ENCODE data around the gene NT5DC2.

NT5DC2 gene

GRCh38 chr3:52551118-52551517 lies 17.5 kb upstream of the NT5DC2 start:
- no peak overlapping the region for H3K4me3 ChIP-seq (ENCODE audit: low read depth, low read length)

GRCh38 chr3:52547143-52547542 lies 13.5 kb upstream of the NT5DC2 start:
- no peak for TF ChIP-seq CTCF (IDR thresholded peaks at IDR 0.05; ENCODE audit: borderline replicate concordance, insufficient read depth, low read depth, low read length)
- H3K4me3 ChIP-seq (ENCODE audit: low read depth, low read length) = no peak overlapping the region

More at GRCh38 chr3:52551118-52551517, 17.5 kb upstream of the NT5DC2 start:
- TF ChIP-seq CTCF (IDR thresholded peaks at IDR 0.05; ENCODE audit: borderline replicate concordance, insufficient read depth, low read depth, low read length) = no peak

GRCh38 chr3:52546111-52546901 lies 12.6 kb upstream of the NT5DC2 start:
- TF ChIP-seq CTCF (IDR thresholded peaks at IDR 0.05; ENCODE audit: borderline replicate concordance, insufficient read depth, low read depth, low read length) = no peak

GRCh38 chr3:52544937-52545336 lies 11.3 kb upstream of the NT5DC2 start:
- no peak for TF ChIP-seq CTCF (IDR thresholded peaks at IDR 0.05; ENCODE audit: borderline replicate concordance, insufficient read depth, low read depth, low read length)
- H3K4me3 ChIP-seq (ENCODE audit: low read depth, low read length) = no peak overlapping the region

More at GRCh38 chr3:52546111-52546901, 12.6 kb upstream of the NT5DC2 start:
- no peak overlapping the region for H3K4me3 ChIP-seq (ENCODE audit: low read depth, low read length)

- TF ChIP-seq CTCF (IDR thresholded peaks at IDR 0.05; ENCODE audit: borderline replicate concordance, insufficient read depth, low read depth, low read length) = no peak
- no peak overlapping the region for H3K4me3 ChIP-seq (ENCODE audit: low read depth, low read length)
These were observed 7.4 kb upstream of the NT5DC2 start for GRCh38 chr3:52541050-52541449.

GRCh38 chr3:52539010-52539653 lies 5.5 kb upstream of the NT5DC2 start:
- no peak overlapping the region for H3K4me3 ChIP-seq (ENCODE audit: low read depth, low read length)
- TF ChIP-seq CTCF (IDR thresholded peaks at IDR 0.05; ENCODE audit: borderline replicate concordance, insufficient read depth, low read depth, low read length) = no peak

All from GM12875 (cell line).